Glutamatergic neuron (in vitro differentiated cells): ENCODE measurements around the gene HNRNPCL2. TPM values are rescaled to one million over a fixed set of nuclear protein-coding genes. Genes with fewer than 3 reads are reported as not detected.
"Not testable (repeated sequence)": the region's sequence is repeated elsewhere in the genome, so short reads cannot be mapped to it uniquely, and the experiment has no call there.

Source experiments
- DNase-seq: peaks from one replicate; pipeline ENCODE4 v3.0.0; 2022
- H3K27ac Mint-ChIP-seq: one replicate; pipeline ENCODE4 v1.8.0; 2020; ENCODE audit warnings: mild to moderate bottlenecking, mixed read lengths, inconsistent platforms; ENCODE audit not compliant: unreplicated experiment
- H3K27me3 Mint-ChIP-seq: one replicate; pipeline ENCODE4 v1.8.0; 2020; ENCODE audit warnings: mild to moderate bottlenecking, moderate library complexity, mixed read lengths, inconsistent platforms; ENCODE audit not compliant: unreplicated experiment
- H3K36me3 Mint-ChIP-seq: one replicate; pipeline ENCODE4 v1.8.0; 2020; ENCODE audit warnings: mild to moderate bottlenecking, mixed read lengths, inconsistent platforms; ENCODE audit not compliant: unreplicated experiment
- H3K4me1 Mint-ChIP-seq: one replicate; pipeline ENCODE4 v1.8.0; 2020; ENCODE audit warnings: mild to moderate bottlenecking, low read depth, mixed read lengths, inconsistent platforms; ENCODE audit not compliant: unreplicated experiment
- H3K4me3 Mint-ChIP-seq: one replicate; pipeline ENCODE4 v1.8.0; 2020; ENCODE audit warnings: mild to moderate bottlenecking, mixed read lengths, inconsistent platforms; ENCODE audit not compliant: unreplicated experiment
- H3K9me3 Mint-ChIP-seq: one replicate; pipeline ENCODE4 v1.8.0; 2020; ENCODE audit warnings: mild to moderate bottlenecking, moderate library complexity, mixed read lengths, inconsistent platforms; ENCODE audit not compliant: unreplicated experiment
- long read RNA-seq: library from polyadenylated mRNA; unstranded; transcript quantifications from one replicate; pipeline ENCODE4 v2.0.0, GENCODE V29; 2020; ENCODE audit not compliant: unreplicated experiment
- total RNA-seq: library from RNA; stranded (reverse); fragmentation: NEBNext Ultra II Directional; extraction: Animal tissue kit (Norgen Biotek cat#: 25700); gene quantifications from one replicate; pipeline ENCODE4 v1.2.1, GENCODE V29; 2021; ENCODE audit not compliant: unreplicated experiment

HNRNPCL2 gene
- total RNA-seq, result not detected
- long read RNA-seq, result 0 reads

DNA sequence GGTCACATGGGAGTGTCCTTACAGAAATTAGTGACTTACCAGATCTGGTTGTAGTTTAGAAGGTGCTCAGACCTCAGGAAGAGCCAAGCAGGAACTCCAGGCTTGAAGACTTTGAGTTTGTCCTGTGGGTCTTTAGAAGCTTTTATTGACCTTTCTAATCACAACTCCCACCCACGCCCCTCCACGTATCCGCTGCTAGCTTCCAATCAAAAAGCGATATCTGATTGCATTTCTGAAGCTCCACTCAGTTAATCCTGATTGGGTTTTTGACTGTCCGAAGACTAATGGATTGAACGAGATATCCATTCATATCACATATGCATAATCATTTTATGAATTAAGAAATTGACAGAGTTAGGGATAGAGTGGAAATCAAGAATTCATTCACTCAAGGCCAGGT, at the start of gene HNRNPCL2:
HNRNPCL2 (minus strand) TSS at position 101 of the 400 bp plus-strand sequence. CDS start 454 bp downstream, outside the sequence.
- H3K27ac Mint-ChIP-seq, H3K4me1 Mint-ChIP-seq, H3K4me3 Mint-ChIP-seq, H3K36me3 Mint-ChIP-seq, DNase-seq, H3K27me3 Mint-ChIP-seq: not testable (repeated sequence)
- peaks cover 10% of the 10 kb centered on the region for H3K9me3 Mint-ChIP-seq

DNA sequence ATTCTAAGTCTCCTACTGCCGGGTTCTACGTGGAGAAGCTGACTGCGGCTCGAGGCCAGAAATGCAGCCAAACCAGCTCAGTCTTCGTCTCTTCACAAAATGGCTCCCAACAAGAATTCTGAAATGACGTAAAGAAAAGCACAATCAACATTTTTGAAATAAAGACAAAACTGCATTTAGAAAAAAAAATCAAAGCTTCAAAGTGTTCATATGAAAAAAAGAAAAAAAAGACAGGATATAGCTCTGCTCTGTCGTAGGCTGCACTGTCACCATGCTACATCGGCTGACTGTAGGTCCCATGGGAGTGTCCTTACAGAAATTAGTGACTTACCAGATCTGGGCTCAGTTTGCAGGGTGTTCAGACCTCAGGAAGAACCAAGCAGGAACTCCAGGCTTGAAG, 48.9 kb upstream of the HNRNPCL2 start, which contains the start of gene HNRNPCL4:
HNRNPCL4 (minus strand) TSS at position 101 of the 400 bp plus-strand sequence. CDS start 164 bp downstream, outside the sequence.
- not testable (repeated sequence) for H3K27me3 Mint-ChIP-seq, H3K4me3 Mint-ChIP-seq, H3K27ac Mint-ChIP-seq, H3K4me1 Mint-ChIP-seq, H3K36me3 Mint-ChIP-seq, DNase-seq, H3K9me3 Mint-ChIP-seq

DNA sequence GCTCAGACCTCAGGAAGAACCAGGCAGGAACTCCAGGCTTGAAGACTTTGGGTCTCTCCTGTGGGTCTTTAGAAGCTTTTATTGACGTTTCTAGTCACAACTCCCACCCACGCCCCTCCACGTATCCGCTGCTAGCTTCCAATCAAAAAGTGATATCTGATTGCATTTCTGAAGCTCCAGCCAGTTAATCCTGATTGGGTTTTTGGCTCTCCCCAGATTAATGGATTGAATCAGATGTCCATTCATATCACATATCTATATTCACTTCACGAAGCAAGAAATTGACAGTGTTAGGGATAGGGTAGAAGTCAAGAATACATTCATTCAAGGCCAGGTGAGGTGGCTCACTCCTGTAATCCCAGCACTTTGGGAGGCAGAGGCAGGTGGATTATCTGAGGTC, 39.3 kb upstream of the HNRNPCL2 start, which contains the start of gene PRAMEF26:
PRAMEF26 (minus strand) TSS at position 101 of the 400 bp plus-strand sequence. CDS start 2,914 bp downstream, outside the sequence.
- not testable (repeated sequence) for H3K9me3 Mint-ChIP-seq, H3K27ac Mint-ChIP-seq, H3K36me3 Mint-ChIP-seq, DNase-seq, H3K4me1 Mint-ChIP-seq, H3K27me3 Mint-ChIP-seq, H3K4me3 Mint-ChIP-seq

DNA sequence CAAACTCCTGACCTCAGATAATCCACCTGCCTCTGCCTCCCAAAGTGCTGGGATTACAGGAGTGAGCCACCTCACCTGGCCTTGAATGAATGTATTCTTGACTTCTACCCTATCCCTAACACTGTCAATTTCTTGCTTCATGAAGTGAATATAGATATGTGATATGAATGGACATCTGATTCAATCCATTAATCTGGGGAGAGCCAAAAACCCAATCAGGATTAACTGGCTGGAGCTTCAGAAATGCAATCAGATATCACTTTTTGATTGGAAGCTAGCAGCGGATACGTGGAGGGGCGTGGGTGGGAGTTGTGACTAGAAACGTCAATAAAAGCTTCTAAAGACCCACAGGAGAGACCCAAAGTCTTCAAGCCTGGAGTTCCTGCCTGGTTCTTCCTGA, 46.2 kb downstream of the HNRNPCL2 start, which contains the start of gene PRAMEF25:
PRAMEF25 (plus strand) TSS at position 301 of the 400 bp plus-strand sequence. CDS start 2,920 bp downstream, outside the sequence.
- H3K27me3 Mint-ChIP-seq, H3K9me3 Mint-ChIP-seq, DNase-seq, H3K27ac Mint-ChIP-seq, H3K4me3 Mint-ChIP-seq, H3K4me1 Mint-ChIP-seq, H3K36me3 Mint-ChIP-seq: not testable (repeated sequence)

Other genes starting within 250 kb of the HNRNPCL2 start
- not detected for gene PRAMEF4, start 230.7 kb downstream of the HNRNPCL2 start, total RNA-seq
- gene PRAMEF10, start 218.6 kb downstream of the HNRNPCL2 start, total RNA-seq, result not detected
- not detected for gene PRAMEF7, start 200.2 kb downstream of the HNRNPCL2 start, total RNA-seq
- gene PRAMEF6, start 169.3 kb downstream of the HNRNPCL2 start, total RNA-seq, result not detected
- not detected for gene PRAMEF27, start 60.3 kb downstream of the HNRNPCL2 start, total RNA-seq
- gene HNRNPCL3, start 56.1 kb downstream of the HNRNPCL2 start, total RNA-seq, result not detected
- gene PRAMEF25, start 46.1 kb downstream of the HNRNPCL2 start, total RNA-seq, result not detected
- not detected for gene PRAMEF26, start 39.2 kb upstream of the HNRNPCL2 start, total RNA-seq
- gene HNRNPCL4, start 48.8 kb upstream of the HNRNPCL2 start, total RNA-seq, result not detected
- not detected for gene PRAMEF9, start 55.0 kb upstream of the HNRNPCL2 start, total RNA-seq
- 0.44 TPM for gene PRAMEF13, start 84.6 kb upstream of the HNRNPCL2 start, total RNA-seq
- not detected for gene PRAMEF18, start 109.3 kb upstream of the HNRNPCL2 start, total RNA-seq
- gene PRAMEF5, start 137.3 kb upstream of the HNRNPCL2 start, total RNA-seq, result not detected
- not detected for gene PRAMEF8, start 168.3 kb upstream of the HNRNPCL2 start, total RNA-seq
- gene PRAMEF33, start 186.7 kb upstream of the HNRNPCL2 start, total RNA-seq, result not detected
- gene PRAMEF15, start 198.7 kb upstream of the HNRNPCL2 start, total RNA-seq, result not detected
- gene PRAMEF14, start 230.3 kb upstream of the HNRNPCL2 start, total RNA-seq, result 0.32 TPM